Aorta (tissue), 5 donors: ENCODE measurements around the gene CCDC6. TPM values are rescaled to one million over a fixed set of nuclear protein-coding genes. Genes with fewer than 3 reads are reported as not detected.

Experiments
- ATAC-seq: fragments of 200-7000 bp; cut with Tn5 transposase; one replicate; pipeline ENCODE4 v1.9.1; 2022; ENCODE audit warnings: moderate library complexity; ENCODE audit not compliant: low FRiP score
- DNase-seq, 2 donors: peaks; one replicate each; pipeline ENCODE4 v3.0.0-alpha.2; 2020
- H3K27ac ChIP-seq, 2 donors: one replicate each; pipeline ENCODE4 v1.5.1; 2013; ENCODE audit warnings: low read length in 2 of 2, mild to moderate bottlenecking in 2 of 2, moderate library complexity in 2 of 2, control low read depth in 1 of 2, inconsistent platforms in 1 of 2, low read depth in 1 of 2
- H3K27me3 ChIP-seq, 2 donors: one replicate each; pipeline ENCODE4 v1.6.1; 2013; ENCODE audit warnings: control low read depth in 1 of 2, low read length in 1 of 2, mild to moderate bottlenecking in 1 of 2, moderate library complexity in 1 of 2; ENCODE audit not compliant: insufficient read depth in 2 of 2, control insufficient read depth in 1 of 2
- H3K36me3 ChIP-seq, 2 donors: one replicate each; pipeline ENCODE4 v1.6.1; 2013; ENCODE audit warnings: control low read depth in 1 of 2, low read length in 1 of 2, mild to moderate bottlenecking in 1 of 2; ENCODE audit not compliant: insufficient read depth in 2 of 2, control insufficient read depth in 1 of 2
- H3K4me1 ChIP-seq, 2 donors: one replicate each; pipeline ENCODE4 v1.6.1; 2013; ENCODE audit warnings: low read length in 2 of 2, control low read depth in 1 of 2, mild to moderate bottlenecking in 1 of 2, moderate library complexity in 1 of 2; ENCODE audit not compliant: insufficient read depth in 2 of 2, control insufficient read depth in 1 of 2
- H3K4me3 ChIP-seq, 2 donors: one replicate each; pipeline ENCODE4 v1.5.1; 2013; ENCODE audit warnings: low read length in 2 of 2, control low read depth in 1 of 2, mild to moderate bottlenecking in 1 of 2
- H3K9me3 ChIP-seq: one replicate; pipeline ENCODE4 v1.6.1; 2013; ENCODE audit warnings: mild to moderate bottlenecking, low read length; ENCODE audit not compliant: control insufficient read depth
- WGBS, 2 donors: extraction: QIAGEN DNeasy Blood & Tissue Kit; methylation state at CpG; one replicate each; pipeline ENCODE4 v1.1.7; 2013; 5-methylcytosine and 5-hydroxymethylcytosine counted together
- intact Hi-C, 2 donors: fragments of 100-400 bp; cut with DNase I; formaldehyde crosslinking; loops; one replicate each; pipeline versions ENCODE4 v1.14.2 to v1.15.0; 2022
- polyA plus RNA-seq, 2 donors: library from polyadenylated mRNA; stranded (reverse); fragments of 200-250 nt; gene quantifications; one replicate each; pipeline ENCODE4 v1.2.3, GENCODE V29; 2013
- total RNA-seq, 2 donors: library from RNA; stranded (reverse); fragmentation: NEBNext Ultra II Directional; extraction: Animal tissue kit (Norgen Biotek cat#: 25700); gene quantifications; one replicate each; pipeline ENCODE4 v1.2.1, GENCODE V29; 2021
- donor health status: healthy with polysubstance abuse.
- donor health status: Bipolar disorder and iron deficiency.
- donor health status: DM: no; HTN: no; CAD: no.
- donor health status: DM: no; HTN: no; CAD: no.
- donor health status: DM: yes; HTN: yes; CAD: no.

Gene CCDC6
- total and polyA plus RNA-seq, 4 donors = 21.8 to 90.0 (median 51.7) TPM

DNA sequence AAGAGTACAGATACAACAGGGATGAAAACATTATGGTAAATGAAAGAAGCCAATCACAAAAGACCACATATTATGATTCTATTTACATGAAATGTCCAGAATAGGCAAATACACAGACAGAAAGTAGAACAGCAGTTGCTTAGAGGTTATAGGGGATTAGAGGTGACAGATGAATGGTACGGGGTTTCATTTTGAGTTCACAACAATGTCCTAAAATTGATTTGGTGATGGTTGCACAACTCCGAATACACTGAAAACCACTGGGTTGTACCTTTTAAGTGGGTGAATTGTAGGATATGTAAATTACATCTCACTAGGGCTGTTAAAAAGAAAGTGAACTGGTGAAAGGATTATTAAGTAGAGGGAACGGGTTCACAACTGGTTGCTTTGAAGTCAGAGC lies 76.8 kb downstream of the CCDC6 start:
- 94 to 95% methylated on average over 3 of the region's 3 CpGs for WGBS, 2 donors
- Histone ChIP-seq H3K4me3 (no peak overlapping the region), H3K36me3 (peaks cover 0 to 2% of the 10 kb centered on the region in 2 donors), H3K4me1 (peaks cover 0 to 5% of the 10 kb centered on the region in 2 donors), H3K27me3 (no peaks in the 10 kb centered on the region), H3K27ac (no peak overlapping the region), H3K9me3 (no peaks in the 10 kb centered on the region)
- DNase-seq (no peak), ATAC-seq (no peak)
- intact Hi-C loops = loop anchor here in 1 of 2 donors (5.0 kb wide), 1 partner anchor 202 kb away; no protein-coding TSS in a partner anchor

DNA sequence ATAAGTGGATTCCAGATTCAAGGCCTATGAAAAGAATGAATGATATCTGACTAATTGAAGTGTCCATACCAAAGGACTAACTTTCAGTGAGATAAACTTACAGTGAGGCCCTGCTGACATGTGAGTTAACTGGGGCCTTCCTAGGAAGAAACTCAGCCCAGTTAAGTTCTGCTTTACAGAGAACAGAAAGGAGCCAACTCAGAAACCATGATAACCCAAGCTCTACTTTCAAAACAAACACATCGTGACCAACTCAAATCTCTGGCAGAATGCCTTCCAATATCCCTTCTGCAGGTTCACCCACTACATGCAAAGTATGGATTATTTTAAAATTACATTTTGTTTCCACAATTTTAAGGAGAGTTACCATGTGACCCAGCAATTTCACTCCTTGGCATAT lies 77.3 kb downstream of the CCDC6 start:
- no peak for ATAC-seq
- Histone ChIP-seq H3K27me3 (no peaks in the 10 kb centered on the region), H3K4me3 (no peak overlapping the region), H3K36me3 (peaks cover 0 to 2% of the 10 kb centered on the region in 2 donors), H3K27ac (no peak overlapping the region), H3K9me3 (no peaks in the 10 kb centered on the region), H3K4me1 (peaks cover 0 to 5% of the 10 kb centered on the region in 2 donors)
- DNase-seq = no peak
- WGBS, 2 donors = 0 to 4% methylated on average over 1 of the region's 1 CpG
- intact Hi-C loops = loop anchor here in 1 of 2 donors (5.0 kb wide), 1 partner anchor 202 kb away; no protein-coding TSS in a partner anchor

GRCh38 chr10:59825932-59826331 lies 80.4 kb downstream of the CCDC6 start:
- no peaks in the 10 kb centered on the region for H3K27me3 ChIP-seq
- no peaks in the 10 kb centered on the region for H3K36me3 ChIP-seq
- no peak for ATAC-seq
- no peaks in the 10 kb centered on the region for H3K9me3 ChIP-seq
- H3K4me1 ChIP-seq = peaks cover 5 to 14% of the 10 kb centered on the region in 2 donors
- no peak overlapping the region for H3K4me3 ChIP-seq
- intact Hi-C loops = loop anchor here in 1 of 2 donors (5.0 kb wide), 1 partner anchor 199 kb away; no protein-coding TSS in a partner anchor
- no peak overlapping the region for H3K27ac ChIP-seq
- DNase-seq = no peak

GRCh38 chr10:59823751-59824150 lies 82.6 kb downstream of the CCDC6 start:
- ATAC-seq = no peak
- peaks cover 6 to 17% of the 10 kb centered on the region in 2 donors for H3K4me1 ChIP-seq
- intact Hi-C loops = no loop called here

GRCh38 chr10:59823111-59823510 lies 83.2 kb downstream of the CCDC6 start:
- WGBS, 2 donors = 21 to 27% methylated on average over 6 of the region's 6 CpGs
- no peak overlapping the region for H3K27ac ChIP-seq
- H3K4me1 ChIP-seq = peaks cover 7 to 17% of the 10 kb centered on the region in 2 donors
- no peak overlapping the region for H3K4me3 ChIP-seq
- ATAC-seq (no peak), DNase-seq (no peak)
- H3K27me3 ChIP-seq = no peaks in the 10 kb centered on the region
- H3K36me3 ChIP-seq = no peaks in the 10 kb centered on the region
- no peaks in the 10 kb centered on the region for H3K9me3 ChIP-seq
- intact Hi-C loops = no loop called here

More at GRCh38 chr10:59823751-59824150, 82.6 kb downstream of the CCDC6 start:
- Histone ChIP-seq H3K27ac (no peak overlapping the region), H3K4me3 (no peak overlapping the region), H3K27me3 (no peaks in the 10 kb centered on the region), H3K36me3 (no peaks in the 10 kb centered on the region), H3K9me3 (no peaks in the 10 kb centered on the region)
- DNase-seq = no peak

GRCh38 chr10:59820471-59820870 lies 85.9 kb downstream of the CCDC6 start:
- intact Hi-C loops = no loop called here
- Histone ChIP-seq H3K4me3 (no peak overlapping the region), H3K4me1 (peaks cover 8 to 12% of the 10 kb centered on the region in 2 donors), H3K27me3 (no peaks in the 10 kb centered on the region), H3K9me3 (no peaks in the 10 kb centered on the region), H3K27ac (no peak overlapping the region), H3K36me3 (no peaks in the 10 kb centered on the region)
- 21 to 23% methylated on average over 5 of the region's 5 CpGs for WGBS, 2 donors
- DNase-seq (no peak), ATAC-seq (no peak)

DNA sequence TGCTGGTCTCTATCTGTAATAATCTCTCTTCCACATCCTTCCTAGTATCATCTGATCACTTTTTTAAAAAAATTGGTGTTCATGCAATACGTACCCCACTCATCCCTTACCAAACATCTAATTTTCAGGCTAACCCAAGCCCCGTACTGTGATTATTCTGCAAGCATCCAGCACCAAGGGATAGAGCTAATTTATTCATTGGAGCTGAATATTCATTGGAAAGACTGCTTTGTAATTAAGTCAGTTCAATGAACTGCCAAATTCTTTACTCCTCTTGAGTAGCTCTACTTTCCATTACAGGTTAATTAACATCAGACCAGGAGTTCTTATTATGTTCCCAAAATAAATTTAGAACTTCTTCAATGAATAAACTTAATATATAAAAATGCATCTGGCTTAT lies 86.7 kb downstream of the CCDC6 start:
- no peak for DNase-seq
- 81 to 87% methylated on average over 2 of the region's 2 CpGs for WGBS, 2 donors
- no peaks in the 10 kb centered on the region for H3K9me3 ChIP-seq
- H3K27ac ChIP-seq = no peak overlapping the region
- no peak overlapping the region for H3K4me3 ChIP-seq
- no peaks in the 10 kb centered on the region for H3K36me3 ChIP-seq
- no peak for ATAC-seq
- intact Hi-C loops = no loop called here
- H3K4me1 ChIP-seq = peaks cover 8 to 12% of the 10 kb centered on the region in 2 donors
- H3K27me3 ChIP-seq = no peaks in the 10 kb centered on the region

GRCh38 chr10:59819265-59819664 lies 87.1 kb downstream of the CCDC6 start:
- no peaks in the 10 kb centered on the region for H3K27me3 ChIP-seq
- H3K4me3 ChIP-seq = no peak overlapping the region
- H3K27ac ChIP-seq = no peak overlapping the region
- peaks cover 8 to 12% of the 10 kb centered on the region in 2 donors for H3K4me1 ChIP-seq
- no peaks in the 10 kb centered on the region for H3K36me3 ChIP-seq
- no peaks in the 10 kb centered on the region for H3K9me3 ChIP-seq
- ATAC-seq (no peak), DNase-seq (no peak)
- WGBS, 2 donors = 92 to 95% methylated on average over 1 of the region's 1 CpG
- intact Hi-C loops = no loop called here

- intact Hi-C loops = no loop called here
- Histone ChIP-seq H3K27me3 (no peaks in the 10 kb centered on the region), H3K36me3 (no peaks in the 10 kb centered on the region), H3K9me3 (no peaks in the 10 kb centered on the region), H3K4me3 (no peak overlapping the region), H3K27ac (peak overlapping the region in 1 of 2 donors; percentile 57), H3K4me1 (peaks cover 9 to 10% of the 10 kb centered on the region in 2 donors)
- DNase-seq (peak; percentile 88 to 92), ATAC-seq (peak; percentile 51)
- WGBS, 2 donors = 16 to 22% methylated on average over 6 of the region's 6 CpGs
Observed at GRCh38 chr10:59817773-59818172, 88.6 kb downstream of the CCDC6 start.
